Measurements from ENCODE around the gene SFTA2.

DNA sequence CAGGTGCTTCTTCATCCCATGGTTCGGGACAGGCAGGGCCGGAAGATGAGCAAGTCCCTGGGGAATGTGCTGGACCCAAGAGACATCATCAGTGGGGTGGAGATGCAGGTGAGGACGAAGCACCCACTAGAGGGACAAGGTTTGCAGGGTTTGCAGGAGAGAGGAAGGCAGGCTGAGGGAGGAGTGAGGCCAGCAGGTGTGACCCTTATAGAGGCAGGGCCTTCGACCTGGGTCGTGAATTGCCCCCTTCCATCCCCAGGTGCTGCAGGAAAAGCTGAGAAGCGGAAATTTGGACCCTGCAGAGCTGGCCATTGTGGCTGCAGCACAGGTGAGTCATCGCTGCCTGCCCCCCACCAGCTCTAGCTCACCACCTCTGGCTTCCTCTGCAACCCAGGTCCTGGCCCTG lies 9.5 kb downstream of the SFTA2 start:
- TF ChIP-seq SUZ12 (IDR thresholded peaks at IDR 0.05; ENCODE audit: unreplicated experiment) (no peak), POLR2AphosphoS5 (IDR thresholded peaks at IDR 0.05; ENCODE audit: low read length) (no peak), ASH2L (IDR thresholded peaks at IDR 0.05; ENCODE audit: borderline replicate concordance, low read depth) (no peak), POLR2AphosphoS2 (IDR thresholded peaks at IDR 0.05; ENCODE audit: low read depth, low read length) (no peak), EZH2 (IDR thresholded peaks at IDR 0.05; ENCODE audit: borderline replicate concordance, control insufficient read depth, low read depth, low read length) (no peak), CHD4 (IDR thresholded peaks at IDR 0.05) (no peak)
- TF ChIP-seq, protein P1, sequence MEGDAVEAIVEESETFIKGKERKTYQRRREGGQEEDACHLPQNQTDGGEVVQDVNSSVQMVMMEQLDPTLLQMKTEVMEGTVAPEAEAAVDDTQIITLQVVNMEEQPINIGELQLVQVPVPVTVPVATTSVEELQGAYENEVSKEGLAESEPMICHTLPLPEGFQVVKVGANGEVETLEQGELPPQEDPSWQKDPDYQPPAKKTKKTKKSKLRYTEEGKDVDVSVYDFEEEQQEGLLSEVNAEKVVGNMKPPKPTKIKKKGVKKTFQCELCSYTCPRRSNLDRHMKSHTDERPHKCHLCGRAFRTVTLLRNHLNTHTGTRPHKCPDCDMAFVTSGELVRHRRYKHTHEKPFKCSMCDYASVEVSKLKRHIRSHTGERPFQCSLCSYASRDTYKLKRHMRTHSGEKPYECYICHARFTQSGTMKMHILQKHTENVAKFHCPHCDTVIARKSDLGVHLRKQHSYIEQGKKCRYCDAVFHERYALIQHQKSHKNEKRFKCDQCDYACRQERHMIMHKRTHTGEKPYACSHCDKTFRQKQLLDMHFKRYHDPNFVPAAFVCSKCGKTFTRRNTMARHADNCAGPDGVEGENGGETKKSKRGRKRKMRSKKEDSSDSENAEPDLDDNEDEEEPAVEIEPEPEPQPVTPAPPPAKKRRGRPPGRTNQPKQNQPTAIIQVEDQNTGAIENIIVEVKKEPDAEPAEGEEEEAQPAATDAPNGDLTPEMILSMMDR (IDR thresholded peaks at IDR 0.05 in 2 of 3, conservative IDR thresholded peaks at IDR 0.05 in 1 of 3; ENCODE audit: control insufficient read depth in 2 of 3, extremely low read depth in 1 of 3, insufficient read depth in 1 of 3, low read depth in 3 of 3, low read length in 3 of 3) = no peak
- TF ChIP-seq, protein P2, sequence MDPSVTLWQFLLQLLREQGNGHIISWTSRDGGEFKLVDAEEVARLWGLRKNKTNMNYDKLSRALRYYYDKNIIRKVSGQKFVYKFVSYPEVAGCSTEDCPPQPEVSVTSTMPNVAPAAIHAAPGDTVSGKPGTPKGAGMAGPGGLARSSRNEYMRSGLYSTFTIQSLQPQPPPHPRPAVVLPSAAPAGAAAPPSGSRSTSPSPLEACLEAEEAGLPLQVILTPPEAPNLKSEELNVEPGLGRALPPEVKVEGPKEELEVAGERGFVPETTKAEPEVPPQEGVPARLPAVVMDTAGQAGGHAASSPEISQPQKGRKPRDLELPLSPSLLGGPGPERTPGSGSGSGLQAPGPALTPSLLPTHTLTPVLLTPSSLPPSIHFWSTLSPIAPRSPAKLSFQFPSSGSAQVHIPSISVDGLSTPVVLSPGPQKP (IDR thresholded peaks at IDR 0.05; ENCODE audit: low read depth, low read length) = no peak
